ENCODE measurements around the gene IRF9.

Gene IRF9

GRCh38 chr14:24123424-24124417 is 37.3 kb upstream of the IRF9 start:
- H3K4me3 ChIP-seq (ENCODE audit: low read length): no peak overlapping the region
- no peak for TF ChIP-seq ZNF274 (IDR thresholded peaks at IDR 0.05; ENCODE audit: low read depth, low read length)

GRCh38 chr14:24126939-24127338 is 34.1 kb upstream of the IRF9 start:
- H3K4me3 ChIP-seq (ENCODE audit: low read length): no peak overlapping the region
- no peak for TF ChIP-seq ZNF274 (IDR thresholded peaks at IDR 0.05; ENCODE audit: low read depth, low read length)

GRCh38 chr14:24127673-24128072 is 33.4 kb upstream of the IRF9 start:
- no peak overlapping the region for H3K4me3 ChIP-seq (ENCODE audit: low read length)
- TF ChIP-seq ZNF274 (IDR thresholded peaks at IDR 0.05; ENCODE audit: low read depth, low read length): no peak

- no peak overlapping the region for H3K4me3 ChIP-seq (ENCODE audit: low read length)
- TF ChIP-seq ZNF274 (IDR thresholded peaks at IDR 0.05; ENCODE audit: low read depth, low read length): no peak
These were observed 31.6 kb upstream of the IRF9 start for GRCh38 chr14:24129410-24129998.

GRCh38 chr14:24130380-24130716 is 30.7 kb upstream of the IRF9 start, which contains the start of gene FITM1:
Gene FITM1 (plus strand): TSS chr14:24130659. CDS start chr14:24131564, 905 bp downstream.
- no peak for TF ChIP-seq ZNF274 (IDR thresholded peaks at IDR 0.05; ENCODE audit: low read depth, low read length)
- no peak within 1 kb of the TSS for H3K4me3 ChIP-seq (ENCODE audit: low read length)

- no peak overlapping the region for H3K4me3 ChIP-seq (ENCODE audit: low read length)
- TF ChIP-seq ZNF274 (IDR thresholded peaks at IDR 0.05; ENCODE audit: low read depth, low read length): no peak
These were observed 30.1 kb upstream of the IRF9 start for GRCh38 chr14:24130717-24131548.

- TF ChIP-seq ZNF274 (IDR thresholded peaks at IDR 0.05; ENCODE audit: low read depth, low read length): no peak
- H3K4me3 ChIP-seq (ENCODE audit: low read length): no peak overlapping the region
These were observed 29.5 kb upstream of the IRF9 start for GRCh38 chr14:24131549-24131966.

- no peak for TF ChIP-seq ZNF274 (IDR thresholded peaks at IDR 0.05; ENCODE audit: low read depth, low read length)
- no peak overlapping the region for H3K4me3 ChIP-seq (ENCODE audit: low read length)
These were observed 28.9 kb upstream of the IRF9 start for GRCh38 chr14:24132061-24132685.

- TF ChIP-seq ZNF274 (IDR thresholded peaks at IDR 0.05; ENCODE audit: low read depth, low read length): no peak
- H3K4me3 ChIP-seq (ENCODE audit: low read length): no peak overlapping the region
These were observed 28.1 kb upstream of the IRF9 start for GRCh38 chr14:24132976-24133375.

- TF ChIP-seq ZNF274 (IDR thresholded peaks at IDR 0.05; ENCODE audit: low read depth, low read length): no peak
These were observed 27.3 kb upstream of the IRF9 start for GRCh38 chr14:24133735-24134134.

GRCh38 chr14:24135584-24135833 is 25.6 kb upstream of the IRF9 start:
- TF ChIP-seq ZNF274 (IDR thresholded peaks at IDR 0.05; ENCODE audit: low read depth, low read length): no peak
- peak overlapping the region; percentile 57 for H3K4me3 ChIP-seq (ENCODE audit: low read length)

More at GRCh38 chr14:24133735-24134134, 27.3 kb upstream of the IRF9 start:
- no peak overlapping the region for H3K4me3 ChIP-seq (ENCODE audit: low read length)

GRCh38 chr14:24135834-24136683 is 25.0 kb upstream of the IRF9 start, which contains the start of gene PSME1:
Gene PSME1 (plus strand): TSS chr14:24136194. CDS start chr14:24136263, 69 bp downstream.
- peak within 1 kb of the TSS; percentile 69 for H3K4me3 ChIP-seq (ENCODE audit: low read length)
- no peak for TF ChIP-seq ZNF274 (IDR thresholded peaks at IDR 0.05; ENCODE audit: low read depth, low read length)
